PFSK-1 (cell line): ENCODE measurements around the gene SLC6A6.

Experiments used
- FOXP2 ChIP-seq: optimal IDR thresholded peaks from 2 replicates; pipeline ENCODE3; 2011; ENCODE audit warnings: borderline replicate concordance, control low read depth, inconsistent platforms; ENCODE audit not compliant: insufficient read depth; ENCODE audit errors: extremely low read length, extremely low read depth
- POLR2AphosphoS5 ChIP-seq: IDR thresholded peaks from 2 replicates; pipeline ENCODE4 v1.6.1; 2012; ENCODE audit warnings: low read depth, mild to moderate bottlenecking, control low read depth, low read length, moderate library complexity
- REST ChIP-seq, 2 experiments: IDR thresholded peaks; 2 replicates each; pipeline versions ENCODE4 v1.6.1 to v1.8.0; 2011 to 2012; ENCODE audit warnings: low read depth in 2 of 2, low read length in 2 of 2, control low read depth in 1 of 2, inconsistent platforms in 1 of 2, mild to moderate bottlenecking in 1 of 2, moderate library complexity in 1 of 2; ENCODE audit not compliant: insufficient read depth in 1 of 2
- SIN3A ChIP-seq: IDR thresholded peaks from 2 replicates; pipeline ENCODE4 v1.6.1; 2012; ENCODE audit warnings: mild to moderate bottlenecking, low read length, moderate library complexity, borderline replicate concordance; ENCODE audit not compliant: insufficient read depth
- TAF1 ChIP-seq: IDR thresholded peaks from 2 replicates; pipeline ENCODE4 v1.6.1; 2012; ENCODE audit warnings: low read length, control low read depth, borderline replicate concordance; ENCODE audit not compliant: insufficient read depth

The SLC6A6 gene

GRCh38 chr3:14471690-14472089 lies 69.3 kb downstream of the SLC6A6 start:
- TF ChIP-seq POLR2AphosphoS5 (no peak), SIN3A (no peak), FOXP2 (no peak), TAF1 (no peak), REST (IDR thresholded peaks at IDR 0.05; ENCODE audit: insufficient read depth in 1 of 2, low read depth in 2 of 2, low read length in 2 of 2) (no peak)

GRCh38 chr3:14472471-14473351 lies 70.3 kb downstream of the SLC6A6 start:
- TF ChIP-seq TAF1 (no peak), SIN3A (no peak), REST (IDR thresholded peaks at IDR 0.05; ENCODE audit: insufficient read depth in 1 of 2, low read depth in 2 of 2, low read length in 2 of 2) (no peak), FOXP2 (no peak), POLR2AphosphoS5 (no peak)

- TF ChIP-seq SIN3A = no peak
- no peak for TF ChIP-seq POLR2AphosphoS5
- no peak for TF ChIP-seq FOXP2
- no peak for TF ChIP-seq REST (IDR thresholded peaks at IDR 0.05; ENCODE audit: insufficient read depth in 1 of 2, low read depth in 2 of 2, low read length in 2 of 2)
- no peak for TF ChIP-seq TAF1
These were observed 71.0 kb downstream of the SLC6A6 start for GRCh38 chr3:14473411-14473891.

- no peak for TF ChIP-seq REST (IDR thresholded peaks at IDR 0.05; ENCODE audit: insufficient read depth in 1 of 2, low read depth in 2 of 2, low read length in 2 of 2)
- no peak for TF ChIP-seq SIN3A
These were observed 72.1 kb downstream of the SLC6A6 start for GRCh38 chr3:14474363-14475081.

- TF ChIP-seq SIN3A (no peak), REST (IDR thresholded peaks at IDR 0.05; ENCODE audit: insufficient read depth in 1 of 2, low read depth in 2 of 2, low read length in 2 of 2) (no peak), FOXP2 (no peak), TAF1 (no peak), POLR2AphosphoS5 (no peak)
These were observed 73.2 kb downstream of the SLC6A6 start for GRCh38 chr3:14475621-14476020.
